HG02981 (cell line): ENCODE measurements around the gene GATA3.
A peak's percentile ranks its signal among the peaks of the same experiment; 100 is the strongest.

Source experiments
- ATAC-seq: cut with Tn5 transposase; IDR thresholded peaks from one replicate; pipeline ENCODE4 v1.9.1; 2021; ENCODE audit warnings: mild to moderate bottlenecking, moderate library complexity; ENCODE audit not compliant: unreplicated experiment

Gene GATA3

GRCh38 chr10:8050556-8051108 is 3.9 kb upstream of the GATA3 start:
- no peak for ATAC-seq

DNA sequence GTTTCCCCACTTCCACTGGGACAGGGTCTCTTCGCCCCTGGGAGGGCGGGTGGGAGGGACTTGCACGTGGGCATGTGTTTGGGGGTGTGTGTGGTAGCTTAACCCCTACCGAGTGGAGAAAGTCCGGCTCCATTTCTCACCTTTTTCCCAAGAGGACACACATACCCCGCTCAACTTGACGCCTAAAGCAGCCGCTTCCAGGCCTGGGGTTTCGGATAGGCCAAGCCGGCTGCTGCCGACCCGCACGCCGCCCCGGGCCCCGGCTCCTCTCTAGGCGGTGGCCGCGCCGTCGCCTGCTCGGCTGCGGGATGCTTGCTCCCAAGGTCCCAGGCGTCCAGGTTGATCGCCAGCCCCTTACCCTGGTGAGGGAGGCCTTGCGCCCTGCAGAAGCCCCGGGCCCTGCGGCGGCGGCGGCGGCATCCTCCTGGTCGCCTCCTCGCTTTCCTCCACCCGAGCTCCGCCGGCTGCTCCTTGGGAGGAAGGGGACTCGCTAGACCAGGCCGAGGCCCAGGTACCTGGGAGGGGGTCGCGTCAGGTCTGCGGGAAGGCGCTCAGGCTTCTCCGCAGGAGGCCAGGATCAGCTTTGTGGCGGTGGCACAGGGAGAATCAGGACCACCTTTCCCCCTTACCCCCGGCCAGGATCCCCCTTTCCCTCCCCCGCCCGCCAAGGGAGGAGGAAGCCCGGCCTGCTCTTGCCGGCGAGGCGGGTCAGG is 3.2 kb upstream of the GATA3 start:
- no peak for ATAC-seq

DNA sequence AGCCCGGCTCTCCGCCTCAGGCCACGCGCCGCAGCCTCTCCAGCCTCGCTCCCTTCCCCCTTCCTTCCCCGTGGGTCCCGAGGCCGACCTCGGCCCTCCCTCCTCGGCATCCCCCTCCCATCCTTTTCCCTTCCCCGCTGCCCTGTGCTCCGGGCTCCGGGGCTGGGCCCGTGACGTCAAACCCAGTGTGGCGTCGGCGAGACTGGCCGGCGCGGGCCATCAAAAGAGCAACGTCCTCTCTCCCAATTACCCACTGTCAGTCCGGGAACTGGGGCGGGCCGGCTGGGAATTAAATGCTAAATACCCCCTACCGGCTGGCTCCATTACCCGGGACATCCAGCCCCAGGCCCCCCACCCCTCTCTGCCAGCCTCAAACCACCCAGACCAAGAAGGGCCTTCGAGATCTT is 2.6 kb upstream of the GATA3 start:
- ATAC-seq, result no peak

DNA sequence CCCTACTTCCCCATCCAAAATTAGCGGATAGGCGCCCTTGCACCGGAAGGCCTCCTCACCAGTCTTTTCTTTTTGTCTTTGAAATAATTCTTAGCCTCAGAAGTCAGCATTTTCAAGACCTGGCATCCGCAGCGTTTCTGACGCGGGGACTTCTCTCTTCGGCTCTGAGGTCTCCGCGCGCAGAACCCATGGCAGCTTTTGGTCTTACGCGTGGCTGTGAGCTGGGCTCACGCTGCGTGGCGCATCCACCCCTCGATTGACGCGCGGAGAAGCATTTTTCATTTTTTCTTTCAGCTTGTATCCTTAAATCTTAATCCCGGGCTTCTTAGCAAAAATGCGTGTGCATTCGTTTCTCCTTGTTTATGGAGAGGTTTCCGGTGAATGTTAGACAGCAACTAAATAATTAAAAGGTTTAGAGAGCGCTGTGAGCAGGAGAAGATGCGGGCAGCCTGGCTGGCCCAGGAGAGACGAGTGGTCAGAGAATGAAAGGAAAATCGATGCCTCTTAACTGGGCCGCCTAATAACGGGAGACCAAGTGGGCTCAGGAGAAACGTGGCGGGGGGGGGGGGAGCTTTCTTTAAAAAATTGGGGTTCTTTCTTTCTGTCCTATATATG is 2.0 kb upstream of the GATA3 start:
- no peak for ATAC-seq

DNA sequence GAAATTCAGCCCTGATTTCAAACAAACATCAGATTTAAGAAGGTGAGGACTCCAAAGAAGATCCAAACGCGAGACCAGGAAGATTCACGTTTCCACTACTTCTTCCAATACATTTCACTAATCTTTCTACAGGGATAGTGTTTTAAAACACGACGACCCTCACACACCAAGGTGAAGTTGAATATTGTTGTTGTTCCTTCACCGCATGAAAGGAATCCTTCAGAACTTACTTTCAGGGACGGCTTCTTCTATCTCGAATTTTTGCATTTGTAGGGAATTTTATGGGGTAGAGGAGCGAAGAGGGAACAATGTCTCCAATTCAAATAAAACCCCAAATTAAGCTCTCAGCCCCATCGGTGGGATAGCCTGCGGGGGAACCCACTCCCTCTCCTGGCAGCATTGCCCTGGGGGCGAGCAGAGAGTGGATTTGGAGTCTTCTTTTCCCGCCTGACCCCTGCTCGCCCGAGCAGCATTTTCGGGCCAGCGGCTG is 1.5 kb upstream of the GATA3 start:
- ATAC-seq, result no peak

DNA sequence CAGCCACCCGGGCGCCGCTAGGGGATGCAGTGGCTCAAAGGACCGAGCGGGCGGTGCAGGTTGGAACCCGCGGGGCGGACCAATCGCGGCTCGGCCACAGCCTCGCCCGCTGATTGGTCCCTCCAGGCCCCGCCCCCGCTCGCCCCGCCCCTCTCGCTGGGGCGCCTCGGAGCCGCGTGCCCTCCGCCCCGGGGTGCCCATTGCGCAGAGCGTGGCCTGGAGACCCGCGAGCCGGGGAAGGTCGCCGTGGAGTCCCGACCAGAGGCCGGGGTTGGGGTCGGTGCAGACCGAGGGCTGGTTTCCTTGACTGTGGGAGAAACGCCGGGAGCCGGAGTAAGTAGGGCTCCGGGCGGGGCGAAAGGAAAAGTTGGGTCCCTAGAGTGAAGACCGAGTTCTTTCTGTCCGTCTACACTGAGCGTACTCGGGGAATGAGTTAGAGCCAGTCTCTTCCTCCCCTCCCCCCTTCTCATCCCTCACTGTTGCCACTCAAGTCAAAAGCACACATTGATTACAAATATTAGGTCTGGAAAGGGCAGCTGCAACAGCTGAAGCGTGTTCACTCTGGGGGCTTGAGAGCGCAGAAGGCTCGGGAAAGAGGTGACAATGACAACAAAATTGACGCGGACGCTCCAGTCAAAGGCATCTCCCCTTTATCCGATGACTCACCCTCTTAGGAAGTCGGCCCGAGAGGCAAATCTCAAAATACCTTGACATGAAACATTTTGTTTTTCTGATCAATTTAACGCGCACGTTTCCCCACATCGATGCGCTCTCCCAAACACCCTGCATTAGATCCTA is 843 bp upstream of the GATA3 start:
- peak; percentile 71 for ATAC-seq

DNA sequence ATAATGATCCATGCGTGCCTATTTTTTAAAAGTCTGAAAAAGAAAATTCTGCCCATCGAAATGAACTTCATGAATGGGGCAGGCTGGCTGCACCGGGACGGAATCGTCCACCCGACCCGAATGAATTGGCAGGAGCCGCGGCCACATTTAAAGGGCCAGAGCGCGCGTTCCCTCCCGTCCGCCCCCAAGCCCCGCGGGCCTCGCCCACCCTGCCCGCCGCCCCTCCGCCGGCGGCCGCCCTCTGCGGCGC is 319 bp upstream of the GATA3 start:
- peak; percentile 2 for ATAC-seq

- no peak for ATAC-seq
Measured at GRCh38 chr10:8055420-8056349, 1.2 kb downstream of the GATA3 start.

DNA sequence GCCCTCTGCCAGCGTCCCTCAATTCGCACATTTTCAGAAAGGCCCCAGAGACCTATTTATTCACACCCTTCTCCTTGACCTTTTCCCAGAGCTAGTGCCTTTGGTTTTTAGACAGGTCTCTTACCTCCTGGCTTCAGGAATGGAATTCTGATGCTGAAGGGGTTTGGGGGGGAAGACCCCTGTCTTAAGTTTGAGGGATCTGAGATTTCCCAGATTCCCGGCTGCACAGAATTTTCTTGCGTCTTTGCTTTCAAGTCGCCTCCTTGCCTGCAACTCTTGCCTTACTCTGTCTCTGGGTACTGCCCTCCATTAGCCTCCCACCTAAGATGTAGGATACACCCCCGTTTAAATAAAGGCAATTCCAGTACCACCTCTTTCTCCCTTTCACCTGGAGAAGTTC is 1.9 kb downstream of the GATA3 start:
- no peak for ATAC-seq

GRCh38 chr10:8056871-8057331 is 2.4 kb downstream of the GATA3 start:
- ATAC-seq, result peak; percentile 28

- no peak for ATAC-seq
Measured at GRCh38 chr10:8057636-8058273, 3.3 kb downstream of the GATA3 start.

GRCh38 chr10:8058274-8059111 is 4.0 kb downstream of the GATA3 start:
- no peak for ATAC-seq

GRCh38 chr10:8059191-8059936 is 4.9 kb downstream of the GATA3 start:
- no peak for ATAC-seq

DNA sequence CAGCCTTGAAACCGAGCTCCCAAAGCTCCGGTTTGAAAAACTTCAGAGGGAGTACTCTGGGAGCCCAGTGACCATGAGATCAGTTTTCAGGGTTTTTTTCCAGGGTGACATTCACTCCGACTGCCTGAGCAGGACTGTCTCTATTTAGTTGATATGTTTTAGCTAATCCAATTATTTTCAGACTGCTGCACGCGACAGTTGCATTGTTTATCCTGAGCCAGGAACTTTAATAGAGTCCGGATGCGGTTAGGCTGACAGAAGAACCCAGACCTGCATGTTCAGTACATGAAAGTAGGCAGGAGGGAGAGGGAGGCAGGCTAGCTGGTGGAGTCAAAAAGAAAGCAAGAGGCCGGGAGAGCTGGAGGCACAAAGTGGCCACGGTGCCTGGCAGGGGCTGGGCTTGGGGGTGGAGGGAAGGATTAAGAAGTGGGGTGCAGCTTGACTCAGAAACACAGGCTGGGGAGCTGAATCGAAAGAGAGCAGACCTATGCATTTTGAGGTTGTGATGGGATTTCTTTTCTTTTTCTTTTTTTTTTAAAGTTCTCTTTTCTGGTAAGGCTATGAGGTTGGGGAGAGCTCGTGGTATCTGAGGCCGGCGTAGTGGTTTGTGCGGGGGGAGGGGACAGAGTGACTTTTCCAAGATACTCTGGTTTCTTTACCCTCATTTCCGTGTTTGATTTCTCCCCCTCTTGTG is 5.7 kb downstream of the GATA3 start:
- peak; percentile 36 for ATAC-seq

- ATAC-seq, result no peak
Measured at GRCh38 chr10:8060704-8061121, 6.2 kb downstream of the GATA3 start.

- no peak for ATAC-seq
Measured at GRCh38 chr10:8061274-8062211, 7.1 kb downstream of the GATA3 start.
